Fibroblast of villous mesenchyme (primary cell): ENCODE measurements around the gene NAPA. TPM values are rescaled to one million over a fixed set of nuclear protein-coding genes. Genes with fewer than 3 reads are reported as not detected.

Experiments
- DNase-seq: peaks from one replicate; pipeline ENCODE4 v3.0.0-alpha.2; 2010; ENCODE audit warnings: low read depth
- H3K4me3 ChIP-seq: 2 replicates; pipeline ENCODE4 v1.5.1; 2011; ENCODE audit warnings: low read depth, mild to moderate bottlenecking, low read length
- CTCF ChIP-seq: IDR thresholded peaks from 2 replicates; pipeline ENCODE4 v1.5.1; 2012; ENCODE audit warnings: low read depth, mild to moderate bottlenecking, low read length; ENCODE audit not compliant: insufficient read depth
- total RNA-seq: library from RNA; depleted of rRNA; stranded (reverse); fragments of >200 nt; gene quantifications from 2 replicates; pipeline ENCODE4 v1.2.3, GENCODE V29; 2012

NAPA gene
- total RNA-seq, 1 donor: 72.5 TPM

- no peak for DNase-seq
- TF ChIP-seq CTCF: no peak
- no peak overlapping the region for H3K4me3 ChIP-seq
Measured at GRCh38 chr19:47509973-47510372, 4.9 kb downstream of the NAPA start.

- no peak overlapping the region for H3K4me3 ChIP-seq
- TF ChIP-seq CTCF: no peak
- DNase-seq: no peak
Measured at GRCh38 chr19:47509170-47509847, 5.6 kb downstream of the NAPA start.

- DNase-seq: no peak
- H3K4me3 ChIP-seq: no peak overlapping the region
- no peak for TF ChIP-seq CTCF
Measured at GRCh38 chr19:47508721-47509120, 6.1 kb downstream of the NAPA start.

GRCh38 chr19:47507924-47508553, 6.8 kb downstream of the NAPA start:
- no peak for TF ChIP-seq CTCF
- no peak overlapping the region for H3K4me3 ChIP-seq
- DNase-seq: no peak

GRCh38 chr19:47507012-47507411, 7.9 kb downstream of the NAPA start:
- no peak for TF ChIP-seq CTCF
- no peak for DNase-seq
- no peak overlapping the region for H3K4me3 ChIP-seq

- H3K4me3 ChIP-seq: no peak overlapping the region
- DNase-seq: no peak
- no peak for TF ChIP-seq CTCF
Measured at GRCh38 chr19:47506459-47506858, 8.4 kb downstream of the NAPA start.
